ENCODE measurements around the gene TCAF1. TPM values are rescaled to one million over a fixed set of nuclear protein-coding genes. Genes with fewer than 3 reads are reported as not detected.
"Not testable (repeated sequence)": the region's sequence is repeated elsewhere in the genome, so short reads cannot be mapped to it uniquely, and the experiment has no call there.

TCAF1 gene
- polyA plus RNA-seq, 1 donor (not counting 4 experiments of a cell fraction or from before 2014, with no cell fraction given): 13.3 TPM

- H2AFZ ChIP-seq (ENCODE audit: control insufficient read depth, low read length); H3K27me3 ChIP-seq (ENCODE audit: control insufficient read depth, extremely low read depth, insufficient read depth, low read length); FAIRE-seq; H3K4me3 ChIP-seq (ENCODE audit: control insufficient read depth in 2 of 3, extremely low read depth in 1 of 3, insufficient read depth in 2 of 3, low read depth in 1 of 3, low read length in 3 of 3); H3K27ac ChIP-seq (ENCODE audit: control insufficient read depth, insufficient read depth, low read length); H3K4me2 ChIP-seq (ENCODE audit: control insufficient read depth, extremely low read depth, insufficient read depth, low read depth, low read length); DNase-seq (ENCODE audit: low read depth, low spot score); H4K20me1 ChIP-seq (ENCODE audit: control insufficient read depth, extremely low read depth, insufficient read depth, low read length); H3K9ac ChIP-seq (ENCODE audit: control insufficient read depth, extremely low read depth, insufficient read depth, low read length); H3K4me1 ChIP-seq (ENCODE audit: control insufficient read depth, extremely low read depth, insufficient read depth, low read length); H3K79me2 ChIP-seq (ENCODE audit: control insufficient read depth, insufficient read depth, low read length); H3K9me1 ChIP-seq (ENCODE audit: control insufficient read depth, extremely low read depth, insufficient read depth, low read length); dilution Hi-C loops (cut with MboI; ENCODE audit: extremely low pct_ligation_motif_present, low sequenced_read_pairs); H3K9me3 ChIP-seq (ENCODE audit: control insufficient read depth, low read depth, low read length); H3K36me3 ChIP-seq (ENCODE audit: control insufficient read depth in 2 of 2, extremely low read depth in 1 of 2, insufficient read depth in 2 of 2, low read length in 2 of 2): not testable (repeated sequence)
Observed at GRCh38 chr7:143824295-143825135, 77.5 kb downstream of the TCAF1 start.

GRCh38 chr7:143823634-143824294 lies 78.2 kb downstream of the TCAF1 start:
- H3K4me1 ChIP-seq (ENCODE audit: control insufficient read depth, extremely low read depth, insufficient read depth, low read length); H3K4me3 ChIP-seq (ENCODE audit: control insufficient read depth in 2 of 3, extremely low read depth in 1 of 3, insufficient read depth in 2 of 3, low read depth in 1 of 3, low read length in 3 of 3); H4K20me1 ChIP-seq (ENCODE audit: control insufficient read depth, extremely low read depth, insufficient read depth, low read length); H3K79me2 ChIP-seq (ENCODE audit: control insufficient read depth, insufficient read depth, low read length); H3K9me3 ChIP-seq (ENCODE audit: control insufficient read depth, low read depth, low read length); H3K27ac ChIP-seq (ENCODE audit: control insufficient read depth, insufficient read depth, low read length); H3K27me3 ChIP-seq (ENCODE audit: control insufficient read depth, extremely low read depth, insufficient read depth, low read length); H3K36me3 ChIP-seq (ENCODE audit: control insufficient read depth in 2 of 2, extremely low read depth in 1 of 2, insufficient read depth in 2 of 2, low read length in 2 of 2); H3K9ac ChIP-seq (ENCODE audit: control insufficient read depth, extremely low read depth, insufficient read depth, low read length); H3K4me2 ChIP-seq (ENCODE audit: control insufficient read depth, extremely low read depth, insufficient read depth, low read depth, low read length); FAIRE-seq; dilution Hi-C loops (cut with MboI; ENCODE audit: extremely low pct_ligation_motif_present, low sequenced_read_pairs); H3K9me1 ChIP-seq (ENCODE audit: control insufficient read depth, extremely low read depth, insufficient read depth, low read length); H2AFZ ChIP-seq (ENCODE audit: control insufficient read depth, low read length); DNase-seq (ENCODE audit: low read depth, low spot score): not testable (repeated sequence)

GRCh38 chr7:143821392-143822277 lies 80.3 kb downstream of the TCAF1 start:
- H3K9ac ChIP-seq (ENCODE audit: control insufficient read depth, extremely low read depth, insufficient read depth, low read length); H2AFZ ChIP-seq (ENCODE audit: control insufficient read depth, low read length); H3K4me1 ChIP-seq (ENCODE audit: control insufficient read depth, extremely low read depth, insufficient read depth, low read length); H3K4me3 ChIP-seq (ENCODE audit: control insufficient read depth in 2 of 3, extremely low read depth in 1 of 3, insufficient read depth in 2 of 3, low read depth in 1 of 3, low read length in 3 of 3); H4K20me1 ChIP-seq (ENCODE audit: control insufficient read depth, extremely low read depth, insufficient read depth, low read length); H3K27ac ChIP-seq (ENCODE audit: control insufficient read depth, insufficient read depth, low read length); FAIRE-seq; H3K79me2 ChIP-seq (ENCODE audit: control insufficient read depth, insufficient read depth, low read length); H3K4me2 ChIP-seq (ENCODE audit: control insufficient read depth, extremely low read depth, insufficient read depth, low read depth, low read length); DNase-seq (ENCODE audit: low read depth, low spot score); H3K27me3 ChIP-seq (ENCODE audit: control insufficient read depth, extremely low read depth, insufficient read depth, low read length); H3K9me1 ChIP-seq (ENCODE audit: control insufficient read depth, extremely low read depth, insufficient read depth, low read length); H3K9me3 ChIP-seq (ENCODE audit: control insufficient read depth, low read depth, low read length); dilution Hi-C loops (cut with MboI; ENCODE audit: extremely low pct_ligation_motif_present, low sequenced_read_pairs); H3K36me3 ChIP-seq (ENCODE audit: control insufficient read depth in 2 of 2, extremely low read depth in 1 of 2, insufficient read depth in 2 of 2, low read length in 2 of 2): not testable (repeated sequence)

GRCh38 chr7:143817873-143818272 lies 84.1 kb downstream of the TCAF1 start:
- H3K79me2 ChIP-seq (ENCODE audit: control insufficient read depth, insufficient read depth, low read length); H3K4me1 ChIP-seq (ENCODE audit: control insufficient read depth, extremely low read depth, insufficient read depth, low read length); H2AFZ ChIP-seq (ENCODE audit: control insufficient read depth, low read length); H3K27ac ChIP-seq (ENCODE audit: control insufficient read depth, insufficient read depth, low read length); DNase-seq (ENCODE audit: low read depth, low spot score); dilution Hi-C loops (cut with MboI; ENCODE audit: extremely low pct_ligation_motif_present, low sequenced_read_pairs); H3K27me3 ChIP-seq (ENCODE audit: control insufficient read depth, extremely low read depth, insufficient read depth, low read length); H3K9ac ChIP-seq (ENCODE audit: control insufficient read depth, extremely low read depth, insufficient read depth, low read length); FAIRE-seq; H4K20me1 ChIP-seq (ENCODE audit: control insufficient read depth, extremely low read depth, insufficient read depth, low read length); H3K4me3 ChIP-seq (ENCODE audit: control insufficient read depth in 2 of 3, extremely low read depth in 1 of 3, insufficient read depth in 2 of 3, low read depth in 1 of 3, low read length in 3 of 3); H3K9me3 ChIP-seq (ENCODE audit: control insufficient read depth, low read depth, low read length); H3K9me1 ChIP-seq (ENCODE audit: control insufficient read depth, extremely low read depth, insufficient read depth, low read length); H3K4me2 ChIP-seq (ENCODE audit: control insufficient read depth, extremely low read depth, insufficient read depth, low read depth, low read length); H3K36me3 ChIP-seq (ENCODE audit: control insufficient read depth in 2 of 2, extremely low read depth in 1 of 2, insufficient read depth in 2 of 2, low read length in 2 of 2): not testable (repeated sequence)

Measured in keratinocyte (primary cell).